H1 (cell line): ENCODE data around the gene MRM3. TPM values are rescaled to one million over a fixed set of nuclear protein-coding genes. Genes with fewer than 3 reads are reported as not detected.
"Not testable (repeated sequence)": the region's sequence is repeated elsewhere in the genome, so short reads cannot be mapped to it uniquely, and the experiment has no call there.

Source experiments
- CTCF ChIA-PET: fragments of 300-600 bp; sonication (Branson Sonifier 250); formaldehyde crosslinking; loops from one replicate; lab custom pipeline; 2021; ENCODE audit not compliant: partially characterized antibody; lab: Charles Lee
- POLR2A ChIA-PET: fragments of 300-600 bp; sonication (Branson Sonifier 250); formaldehyde crosslinking; loops from one replicate; lab custom pipeline; 2021; ENCODE audit warnings: inconsistent platforms; ENCODE audit not compliant: partially characterized antibody; lab: Charles Lee
- DNase-seq, 2 experiments: peaks; one replicate each; pipeline versions ENCODE4 v3.0.0 to v3.0.0-alpha.2; 2010 to 2022; ENCODE audit warnings: low spot score in 2 of 2, low read depth in 1 of 2, mixed read lengths in 1 of 2
- FAIRE-seq: peaks from 2 replicates; lab custom pipeline; 2011; peaks lifted over from hg19 to GRCh38; lab: Jason Lieb, UNC
- H2AFZ ChIP-seq: 2 replicates; pipeline ENCODE4 v1.8.1; 2012; ENCODE audit warnings: low read length, inconsistent platforms
- H2AK5ac ChIP-seq: 2 replicates; pipeline ENCODE4 v1.6.1; 2013; ENCODE audit warnings: low read depth, low read length
- H2BK120ac ChIP-seq: replicated peaks from 2 replicates; pipeline ENCODE3; 2013; ENCODE audit warnings: low read depth, low read length, inconsistent platforms
- H2BK12ac ChIP-seq: 2 replicates; pipeline ENCODE4 v1.6.1; 2013; ENCODE audit warnings: low read depth, low read length
- H2BK15ac ChIP-seq: 2 replicates; pipeline ENCODE4 v1.6.1; 2013; ENCODE audit warnings: low read length
- H2BK20ac ChIP-seq: 2 replicates; pipeline ENCODE4 v1.6.1; 2013; ENCODE audit warnings: low read length
- H2BK5ac ChIP-seq: 2 replicates; pipeline ENCODE4 v1.6.1; 2013; ENCODE audit warnings: low read depth, low read length
- H3K14ac ChIP-seq: 2 replicates; pipeline ENCODE4 v1.6.1; 2013; ENCODE audit warnings: inconsistent platforms; ENCODE audit not compliant: insufficient read length
- H3K18ac ChIP-seq: 2 replicates; pipeline ENCODE4 v1.6.1; 2013; ENCODE audit warnings: low read length; ENCODE audit errors: extremely low read depth
- H3K23ac ChIP-seq: 2 replicates; pipeline ENCODE4 v1.6.1; 2013; ENCODE audit warnings: inconsistent platforms; ENCODE audit not compliant: insufficient read length
- H3K23me2 ChIP-seq: 2 replicates; pipeline ENCODE4 v1.6.1; 2013; ENCODE audit warnings: low read depth, low read length
- H3K27ac ChIP-seq: 2 replicates; pipeline ENCODE4 v1.6.1; 2011; ENCODE audit warnings: low read depth, low read length, inconsistent platforms
- H3K27me3 ChIP-seq, 4 experiments: replicated peaks in 1 of 4; 1 replicate in 1 of 4; 2 replicates in 3 of 4; pipeline versions ENCODE4 v1.6.1 to v1.8.1; 2011 to 2013; ENCODE audit warnings: low read length in 3 of 4, mild to moderate bottlenecking in 3 of 4, inconsistent platforms in 2 of 4, mixed read lengths in 2 of 4, moderate library complexity in 1 of 4; ENCODE audit not compliant: control insufficient read depth in 3 of 4, insufficient read depth in 3 of 4; ENCODE audit errors: extremely low read depth in 1 of 4
- H3K36me3 ChIP-seq, 4 experiments: 2 replicates each; pipeline versions ENCODE4 v1.6.1 to v1.8.1; 2011 to 2013; ENCODE audit warnings: mild to moderate bottlenecking in 4 of 4, low read length in 3 of 4, moderate library complexity in 2 of 4, control low read depth in 1 of 4, inconsistent platforms in 1 of 4; ENCODE audit not compliant: insufficient read depth in 4 of 4, control insufficient read depth in 2 of 4
- H3K4ac ChIP-seq: replicated peaks from 2 replicates; pipeline ENCODE3; 2013; ENCODE audit warnings: low read length, low read depth, mixed read lengths, inconsistent platforms; ENCODE audit not compliant: insufficient read length
- H3K4me1 ChIP-seq, 4 experiments: replicated peaks in 1 of 4; 1 replicate in 1 of 4; 2 replicates in 3 of 4; pipeline versions ENCODE4 v1.6.1 to v1.8.1; 2011 to 2013; ENCODE audit warnings: low read length in 3 of 4, inconsistent platforms in 2 of 4, mixed read lengths in 1 of 4; ENCODE audit not compliant: insufficient read depth in 4 of 4, control insufficient read depth in 3 of 4
- H3K4me2 ChIP-seq, 2 experiments: 2 replicates each; pipeline versions ENCODE4 v1.6.1 to v1.8.1; 2011 to 2013; ENCODE audit warnings: low read depth in 2 of 2, low read length in 2 of 2, control low read depth in 1 of 2, inconsistent platforms in 1 of 2, mild to moderate bottlenecking in 1 of 2; ENCODE audit not compliant: insufficient read depth in 1 of 2
- H3K4me3 ChIP-seq, 4 experiments: fragments of 200-600, 300-600 bp in 1 of 4; sonication (generic), shearing (Covaris generic), sonication (Bioruptor Twin) in 1 of 4; 2 replicates each; pipeline versions ENCODE4 v1.5.1 to v1.8.1; 2011 to 2016; ENCODE audit warnings: low read length in 4 of 4, low read depth in 3 of 4, control low read depth in 2 of 4, inconsistent platforms in 2 of 4, mild to moderate bottlenecking in 2 of 4, mixed read lengths in 1 of 4, moderate library complexity in 1 of 4; ENCODE audit not compliant: insufficient read depth in 2 of 4; ENCODE audit errors: extremely low read depth in 1 of 4
- H3K56ac ChIP-seq: replicated peaks from 2 replicates; pipeline ENCODE3; 2013; ENCODE audit warnings: low read depth, mild to moderate bottlenecking, mixed read lengths, low read length, inconsistent platforms; ENCODE audit not compliant: insufficient read length
- H3K79me1 ChIP-seq: 2 replicates; pipeline ENCODE4 v1.6.1; 2013; ENCODE audit warnings: low read depth, low read length, control low read depth
- H3K79me2 ChIP-seq, 2 experiments: 2 replicates each; pipeline versions ENCODE4 v1.6.1 to v1.8.1; 2012 to 2013; ENCODE audit warnings: low read length in 2 of 2, mild to moderate bottlenecking in 2 of 2, inconsistent platforms in 1 of 2; ENCODE audit not compliant: insufficient read depth in 2 of 2, control insufficient read depth in 1 of 2
- H3K9ac ChIP-seq, 4 experiments: replicated peaks in 1 of 4; 1 replicate in 1 of 4; 2 replicates in 3 of 4; pipeline versions ENCODE4 v1.6.1 to v1.8.1; 2011 to 2013; ENCODE audit warnings: low read depth in 3 of 4, low read length in 3 of 4, control low read depth in 2 of 4, mild to moderate bottlenecking in 2 of 4, moderate library complexity in 2 of 4, inconsistent platforms in 1 of 4; ENCODE audit errors: extremely low read depth in 1 of 4
- H3K9me3 ChIP-seq, 2 experiments: 2 replicates each; pipeline versions ENCODE4 v1.6.1 to v1.8.1; 2012 to 2013; ENCODE audit warnings: mild to moderate bottlenecking in 2 of 2, moderate library complexity in 2 of 2, control low read depth in 1 of 2, inconsistent platforms in 1 of 2, low read depth in 1 of 2, low read length in 1 of 2, mixed read lengths in 1 of 2; ENCODE audit not compliant: insufficient read depth in 2 of 2
- H4K20me1 ChIP-seq, 2 experiments: replicated peaks in 1 of 2; 2 replicates each; pipeline versions ENCODE3 to v1.8.1; 2011 to 2013; ENCODE audit warnings: inconsistent platforms in 2 of 2, low read length in 2 of 2, mild to moderate bottlenecking in 1 of 2; ENCODE audit not compliant: insufficient read depth in 2 of 2, control insufficient read depth in 1 of 2
- H4K5ac ChIP-seq: 2 replicates; pipeline ENCODE4 v1.6.1; 2013; ENCODE audit warnings: low read length, low read depth, mixed read lengths, inconsistent platforms; ENCODE audit not compliant: insufficient read length
- H4K8ac ChIP-seq: 2 replicates; pipeline ENCODE4 v1.8.0; 2013; ENCODE audit warnings: mild to moderate bottlenecking, moderate library complexity, low read length, inconsistent platforms; ENCODE audit not compliant: insufficient read depth; ENCODE audit errors: extremely low read depth
- H4K91ac ChIP-seq: replicated peaks from 2 replicates; pipeline ENCODE3; 2013; ENCODE audit warnings: low read length, mixed read lengths, inconsistent platforms; ENCODE audit not compliant: insufficient read length
- ASH2L ChIP-seq: fragments of 200-600, 300-600 bp; sonication (generic); IDR thresholded peaks from one replicate; pipeline ENCODE4 v1.7.1; 2017; ENCODE audit warnings: low read length
- CHD2 ChIP-seq: IDR thresholded peaks from 2 replicates; pipeline ENCODE4 v1.6.1; 2012; ENCODE audit warnings: low read length, improper control_type of control experiment
- EGR1 ChIP-seq: IDR thresholded peaks from 2 replicates; pipeline ENCODE4 v1.6.1; 2011; ENCODE audit warnings: low read depth, low read length, borderline replicate concordance
- FOSL1 ChIP-seq: IDR thresholded peaks from 2 replicates; pipeline ENCODE4 v1.6.1; 2011; ENCODE audit warnings: mild to moderate bottlenecking, low read depth, low read length, moderate library complexity; ENCODE audit not compliant: insufficient read depth
- JUN ChIP-seq: IDR thresholded peaks from 2 replicates; pipeline ENCODE4 v1.6.1; 2011; ENCODE audit warnings: low read depth, mild to moderate bottlenecking, improper control_type of control experiment, low read length
- JUND ChIP-seq: IDR thresholded peaks from 2 replicates; pipeline ENCODE4 v1.6.1; 2011; ENCODE audit warnings: mild to moderate bottlenecking, improper control_type of control experiment, low read length
- POLR2AphosphoS5 ChIP-seq: IDR thresholded peaks from 2 replicates; pipeline ENCODE4 v1.6.1; 2011; ENCODE audit warnings: low read depth, low read length
- TEAD4 ChIP-seq: IDR thresholded peaks from 2 replicates; pipeline ENCODE4 v1.6.1; 2012; ENCODE audit warnings: low read depth, low read length, inconsistent platforms, mixed read lengths
- YY1 ChIP-seq: IDR thresholded peaks from 2 replicates; pipeline ENCODE4 v1.6.1; 2011; ENCODE audit warnings: low read depth, mild to moderate bottlenecking, low read length
- WGBS, 2 experiments: shearing (Covaris generic) in 1 of 2; methylation state at CpG; one replicate each; pipeline versions ENCODE4 v1.1.6 to v1.1.7; 2013 to 2015; ENCODE audit warnings: low lambda C conversion rate in 2 of 2, mixed read lengths in 2 of 2, inconsistent platforms in 1 of 2, low coverage in 1 of 2, missing lambda C conversion rate in 1 of 2; ENCODE audit not compliant: insufficient replicate concordance in 2 of 2, insufficient coverage in 1 of 2, insufficient read length in 1 of 2; ENCODE audit errors: extremely low coverage in 1 of 2, missing lambda C conversion rate in 1 of 2; 5-methylcytosine and 5-hydroxymethylcytosine counted together
- polyA plus RNA-seq, 7 experiments: library from polyadenylated mRNA; depleted of rRNA in 3 of 7; stranded (reverse) in 5 of 7; unstranded in 2 of 7; fragments of >200 nt in 5 of 7; fragments of 200-250 nt in 2 of 7; gene quantifications; 1 replicate in 5 of 7; 2 replicates in 1 of 7; 4 replicates in 1 of 7; pipeline versions ENCODE4 v1.2.1 to v1.2.3, GENCODE V29; 2011 to 2013; ENCODE audit warnings: missing spikeins in 2 of 7, mixed read lengths in 2 of 7
- total RNA-seq: library from RNA; stranded (reverse); fragmentation: NEBNext Ultra II Directional; extraction: Animal tissue kit (Norgen Biotek cat#: 25700); gene quantifications from 2 replicates; pipeline ENCODE4 v1.2.1, GENCODE V29; 2021
- TF ChIP-seq, protein P1 (sequence below): IDR thresholded peaks from 2 replicates; pipeline ENCODE4 v1.6.1; 2012; ENCODE audit warnings: inconsistent platforms

The MRM3 gene
- total and polyA plus RNA-seq, 2 of the 8 experiments (the other 6 are each of a cell fraction or from before 2014, with no cell fraction given) = 10.1 to 20.8 TPM

DNA sequence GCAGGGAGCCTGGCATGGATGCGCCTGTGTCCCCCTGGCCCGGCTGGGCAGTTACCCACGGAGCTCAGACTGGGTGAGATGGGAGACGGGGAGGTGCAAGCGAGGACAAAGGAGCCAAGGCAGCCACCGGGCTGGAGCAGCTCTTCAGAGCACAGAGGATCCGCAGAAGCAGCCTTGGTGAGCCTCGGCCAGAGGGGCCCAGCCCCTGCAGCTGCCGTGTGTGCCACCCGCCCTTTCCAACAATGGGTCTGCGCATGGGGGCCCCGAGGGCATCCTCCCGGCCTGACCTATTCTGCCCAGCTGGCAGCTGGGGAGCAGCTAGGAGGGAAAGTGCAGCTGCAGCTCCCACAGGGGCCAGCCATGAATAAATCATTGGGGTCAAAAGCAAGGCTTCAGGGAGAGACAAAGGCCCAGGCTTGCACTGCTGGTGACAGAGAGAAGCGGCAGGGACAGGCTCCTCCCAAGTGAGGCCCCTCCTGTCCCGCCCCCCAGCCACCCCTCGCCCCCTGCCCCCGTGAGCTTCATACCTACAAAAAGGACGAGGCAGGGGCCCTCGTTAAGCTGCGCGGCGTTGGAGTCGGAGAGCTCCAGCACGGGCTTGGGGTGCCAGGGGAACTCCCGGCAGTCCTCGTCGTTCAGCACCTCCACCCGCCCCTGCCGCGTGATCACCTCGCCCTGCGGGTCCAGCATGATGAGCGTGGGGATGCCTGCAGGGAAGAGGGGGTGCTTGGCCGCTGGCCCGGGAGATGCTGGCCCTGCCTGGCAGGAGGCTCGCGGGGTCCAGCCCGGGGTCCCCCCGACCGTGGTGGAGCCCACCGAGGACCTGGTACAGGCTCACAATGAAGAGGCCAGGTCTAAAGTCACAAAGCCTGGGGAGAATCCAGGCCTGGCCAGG lies 22.6 kb downstream of the MRM3 start (continued):
- TF ChIP-seq, protein P1, sequence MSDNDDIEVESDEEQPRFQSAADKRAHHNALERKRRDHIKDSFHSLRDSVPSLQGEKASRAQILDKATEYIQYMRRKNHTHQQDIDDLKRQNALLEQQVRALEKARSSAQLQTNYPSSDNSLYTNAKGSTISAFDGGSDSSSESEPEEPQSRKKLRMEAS = no peak
- TF ChIP-seq TEAD4 (no peak), ASH2L (no peak), JUN (no peak), FOSL1 (no peak), JUND (no peak), POLR2AphosphoS5 (no peak), CHD2 (no peak), YY1 (no peak), EGR1 (no peak)

DNA sequence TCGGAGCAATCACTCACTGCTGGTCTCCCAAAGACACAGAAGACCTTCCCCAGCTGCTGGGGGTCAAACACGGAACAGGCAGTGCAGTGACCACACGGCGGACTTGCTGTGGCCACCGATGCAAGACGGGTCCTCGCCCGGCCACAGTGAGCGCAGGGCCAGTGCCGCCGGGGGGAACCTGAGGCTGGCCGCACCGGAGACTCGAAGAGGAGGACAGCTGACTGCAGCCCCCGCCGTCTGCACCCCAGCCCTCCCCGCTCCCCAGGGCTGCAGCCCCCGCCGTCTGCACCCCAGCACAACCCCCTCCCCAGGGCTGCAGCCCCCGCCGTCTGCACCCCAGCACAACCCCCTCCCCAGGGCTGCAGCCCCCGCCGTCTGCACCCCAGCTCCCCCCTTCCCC lies 23.7 kb downstream of the MRM3 start:
- H2BK120ac ChIP-seq, H2AK5ac ChIP-seq, H3K27ac ChIP-seq, H2BK15ac ChIP-seq, H3K23me2 ChIP-seq, H3K23ac ChIP-seq, H4K20me1 ChIP-seq, H3K79me1 ChIP-seq, H3K36me3 ChIP-seq, H3K79me2 ChIP-seq, H3K4me2 ChIP-seq, FAIRE-seq, H3K4ac ChIP-seq, H3K9ac ChIP-seq, H2BK5ac ChIP-seq, H3K14ac ChIP-seq, H4K91ac ChIP-seq, H4K5ac ChIP-seq, H3K9me3 ChIP-seq, H2AFZ ChIP-seq, H2BK12ac ChIP-seq, DNase-seq, H3K27me3 ChIP-seq, H3K56ac ChIP-seq, H4K8ac ChIP-seq, H3K4me1 ChIP-seq, H3K4me3 ChIP-seq, H2BK20ac ChIP-seq, POLR2A ChIA-PET, H3K18ac ChIP-seq: not testable (repeated sequence)
- CTCF ChIA-PET = interaction anchor here (2.6 kb wide), 1 partner anchor 175 kb away, joined by 10 read pairs; no protein-coding TSS in a partner anchor
- WGBS, 2 experiments = 83% methylated on average over 2 of the region's 23 CpGs; no CpG with 5 or more reads in 1 of the 2 experiments
